ENCODE measurements around the gene GTF2IRD1.

The GTF2IRD1 gene

GRCh38 chr7:74453322-74454011 is at the start of gene GTF2IRD1:
TSS of gene GTF2IRD1 (plus strand) at chr7:74453906. CDS start at chr7:74508081, 54,175 bp downstream.
- Histone ChIP-seq H4K20me1 (ENCODE audit: control insufficient read depth, insufficient read depth, low read depth, low read length) (no peaks in the 10 kb centered on the region), H3K4me2 (ENCODE audit: low read length) (peak within 1 kb of the TSS; percentile 91), H3K9me3 (ENCODE audit: control insufficient read depth, insufficient read depth, low read length) (peaks cover 9% of the 10 kb centered on the region; the same call in 1 of the 2 replicates), H3K9me2 (replicated peaks; ENCODE audit: control insufficient read depth, low read length) (no peaks in the 10 kb centered on the region), H3F3A (ENCODE audit: control insufficient read depth, insufficient read depth) (peaks cover 13% of the 10 kb centered on the region), H3K79me2 (ENCODE audit: control insufficient read depth, low read length) (peaks cover 46% of the 10 kb centered on the region), H3K27me3 (ENCODE audit: control insufficient read depth, low read length) (no peaks in the 10 kb centered on the region), H3K4me3 (ENCODE audit: low read length) (peak within 1 kb of the TSS; percentile 78), H3K36me3 (ENCODE audit: control insufficient read depth, low read length) (peaks cover 8% of the 10 kb centered on the region), H3K4me1 (ENCODE audit: control insufficient read depth, low read length) (peaks cover 57% of the 10 kb centered on the region), H3K27ac (ENCODE audit: low read depth, low read length) (peak within 1 kb of the TSS; percentile 16)
- no peak for TF ChIP-seq EZH2phosphoT487 (IDR thresholded peaks at IDR 0.05; ENCODE audit: borderline replicate concordance, low read length)
- TF ChIP-seq CTCF (IDR thresholded peaks at IDR 0.05; ENCODE audit: low read depth, low read length, poor library complexity, severe bottlenecking): no peak

- H3K27me3 ChIP-seq (ENCODE audit: control insufficient read depth, low read length): no peaks in the 10 kb centered on the region
- no peaks in the 10 kb centered on the region for H3F3A ChIP-seq (ENCODE audit: control insufficient read depth, insufficient read depth)
- no peaks in the 10 kb centered on the region for H3K79me2 ChIP-seq (ENCODE audit: control insufficient read depth, low read length)
- H3K4me1 ChIP-seq (ENCODE audit: control insufficient read depth, low read length): peaks cover 6% of the 10 kb centered on the region; the same call in 1 of the 2 replicates
- TF ChIP-seq CTCF (IDR thresholded peaks at IDR 0.05; ENCODE audit: low read depth, low read length, poor library complexity, severe bottlenecking) (no peak), EZH2phosphoT487 (IDR thresholded peaks at IDR 0.05; ENCODE audit: borderline replicate concordance, low read length) (no peak)
- H3K4me3 ChIP-seq (ENCODE audit: low read length): no peak overlapping the region
- no peaks in the 10 kb centered on the region for H4K20me1 ChIP-seq (ENCODE audit: control insufficient read depth, insufficient read depth, low read depth, low read length)
- H3K27ac ChIP-seq (ENCODE audit: low read depth, low read length): no peak overlapping the region
- H3K9me2 ChIP-seq (replicated peaks; ENCODE audit: control insufficient read depth, low read length): no peaks in the 10 kb centered on the region
- no peaks in the 10 kb centered on the region for H3K9me3 ChIP-seq (ENCODE audit: control insufficient read depth, insufficient read depth, low read length)
- H3K4me2 ChIP-seq (ENCODE audit: low read length): no peak overlapping the region
- 0 out of 2 replicates have a peak, but pooled peaks cover 4% of the 10 kb centered on the region for H3K36me3 ChIP-seq (ENCODE audit: control insufficient read depth, low read length)
Measured at GRCh38 chr7:74404388-74404700, 49.4 kb upstream of the GTF2IRD1 start.

- TF ChIP-seq EZH2phosphoT487 (IDR thresholded peaks at IDR 0.05; ENCODE audit: borderline replicate concordance, low read length): no peak
- no peak for TF ChIP-seq CTCF (IDR thresholded peaks at IDR 0.05; ENCODE audit: low read depth, low read length, poor library complexity, severe bottlenecking)
- Histone ChIP-seq H4K20me1 (ENCODE audit: control insufficient read depth, insufficient read depth, low read depth, low read length) (no peaks in the 10 kb centered on the region), H3K27ac (ENCODE audit: low read depth, low read length) (no peak overlapping the region), H3K79me2 (ENCODE audit: control insufficient read depth, low read length) (no peaks in the 10 kb centered on the region), H3K4me2 (ENCODE audit: low read length) (no peak overlapping the region), H3K9me2 (replicated peaks; ENCODE audit: control insufficient read depth, low read length) (no peaks in the 10 kb centered on the region), H3K36me3 (ENCODE audit: control insufficient read depth, low read length) (0 out of 2 replicates have a peak, but pooled peaks cover 4% of the 10 kb centered on the region), H3F3A (ENCODE audit: control insufficient read depth, insufficient read depth) (no peaks in the 10 kb centered on the region), H3K27me3 (ENCODE audit: control insufficient read depth, low read length) (no peaks in the 10 kb centered on the region), H3K4me1 (ENCODE audit: control insufficient read depth, low read length) (peaks cover 6% of the 10 kb centered on the region; the same call in 1 of the 2 replicates), H3K4me3 (ENCODE audit: low read length) (no peak overlapping the region), H3K9me3 (ENCODE audit: control insufficient read depth, insufficient read depth, low read length) (no peaks in the 10 kb centered on the region)
Measured at GRCh38 chr7:74404741-74405140, 49.0 kb upstream of the GTF2IRD1 start.

Data from DOHH2 (cell line).